GOT3 (cell line): ENCODE data around the gene GPR89B.
"Not testable (repeated sequence)": the region's sequence is repeated elsewhere in the genome, so short reads cannot be mapped to it uniquely, and the experiment has no call there.

Source experiments
- DNase-seq: peaks from one replicate; lab custom pipeline; 2025; ENCODE audit warnings: mixed read lengths; lab: John Stamatoyannopoulos, UW

Gene GPR89B

GRCh38 chr1:148032690-148033089 lies 104.5 kb downstream of the GPR89B start:
- not testable (repeated sequence) for DNase-seq

GRCh38 chr1:148033147-148033546 lies 104.9 kb downstream of the GPR89B start:
- DNase-seq, result not testable (repeated sequence)

DNA sequence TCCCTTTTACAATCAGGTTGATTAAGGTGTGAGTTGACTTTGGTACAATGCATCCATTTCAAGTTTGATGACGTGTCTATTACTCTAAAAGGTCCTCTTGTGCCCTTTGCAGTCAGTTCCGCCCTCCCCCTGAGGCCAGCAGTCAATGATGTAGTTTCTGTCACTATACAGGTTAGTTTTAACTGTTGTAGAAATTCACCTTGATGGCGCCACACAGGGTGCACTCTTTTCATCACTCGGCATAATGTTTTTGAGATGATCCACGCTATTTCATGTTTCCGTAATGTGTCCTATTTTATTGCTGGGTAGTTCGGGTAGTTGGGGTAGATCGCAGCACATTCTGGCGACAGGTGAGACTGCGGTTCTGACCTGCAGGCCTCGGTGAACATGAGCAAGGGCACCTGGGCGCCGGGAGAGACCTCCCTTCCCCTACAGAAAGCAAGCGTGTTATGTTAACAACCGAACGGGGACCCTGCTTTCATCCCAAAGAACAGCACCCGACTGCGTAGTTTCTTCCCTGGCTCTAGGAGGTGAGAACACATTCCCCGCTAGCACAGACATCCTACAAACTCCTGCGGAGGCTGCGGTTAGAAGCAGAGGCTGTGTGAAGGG lies 109.7 kb downstream of the GPR89B start:
- not testable (repeated sequence) for DNase-seq

DNA sequence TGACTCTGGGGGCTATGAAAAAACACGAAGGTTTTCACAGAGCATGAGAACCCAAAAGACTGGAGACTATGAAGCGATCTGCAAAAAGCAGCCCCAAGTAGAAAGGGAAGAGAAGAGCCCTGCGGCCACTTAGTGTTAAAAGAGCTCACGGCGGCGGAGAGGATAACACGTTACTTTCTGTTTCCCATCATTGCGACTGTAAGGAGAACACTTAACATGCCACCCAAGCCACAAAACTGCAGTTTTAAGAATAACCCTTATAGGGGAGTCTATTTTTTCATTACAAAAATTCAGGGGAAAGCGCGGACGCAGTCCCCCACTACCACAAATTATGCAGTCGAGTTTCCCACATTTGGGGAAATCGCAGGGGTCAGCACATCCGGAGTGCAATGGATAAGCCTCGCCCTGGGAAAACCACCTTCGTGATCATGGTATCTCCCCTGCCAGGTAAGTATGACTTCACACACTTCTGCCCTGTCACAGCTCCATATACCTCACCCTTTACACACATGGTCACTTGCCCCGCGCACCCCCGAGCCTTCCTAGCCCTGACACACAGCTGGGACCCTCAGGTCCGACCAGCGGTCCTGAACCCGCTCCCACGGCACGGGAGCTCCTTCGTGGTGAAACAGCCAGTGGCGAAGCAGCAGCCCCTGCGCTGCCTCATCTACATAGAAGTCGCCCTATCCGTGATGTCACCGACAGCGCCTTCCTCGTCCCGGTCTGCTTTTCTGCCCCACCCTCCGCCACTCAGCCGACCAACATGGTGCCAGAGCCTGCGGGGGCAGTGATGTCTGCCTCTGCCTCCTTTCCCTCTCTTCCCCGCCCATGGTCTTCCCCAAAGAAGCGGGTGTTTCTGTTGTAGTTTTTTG lies 110.5 kb downstream of the GPR89B start:
- not testable (repeated sequence) for DNase-seq
